ENCODE results near the gene LFNG. TPM values are rescaled to one million over a fixed set of nuclear protein-coding genes. Genes with fewer than 3 reads are reported as not detected.

LFNG gene, protein sequence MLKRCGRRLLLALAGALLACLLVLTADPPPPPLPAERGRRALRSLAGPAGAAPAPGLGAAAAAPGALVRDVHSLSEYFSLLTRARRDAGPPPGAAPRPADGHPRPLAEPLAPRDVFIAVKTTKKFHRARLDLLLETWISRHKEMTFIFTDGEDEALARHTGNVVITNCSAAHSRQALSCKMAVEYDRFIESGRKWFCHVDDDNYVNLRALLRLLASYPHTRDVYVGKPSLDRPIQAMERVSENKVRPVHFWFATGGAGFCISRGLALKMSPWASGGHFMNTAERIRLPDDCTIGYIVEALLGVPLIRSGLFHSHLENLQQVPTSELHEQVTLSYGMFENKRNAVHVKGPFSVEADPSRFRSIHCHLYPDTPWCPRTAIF
- 8.7 TPM for total RNA-seq

DNA sequence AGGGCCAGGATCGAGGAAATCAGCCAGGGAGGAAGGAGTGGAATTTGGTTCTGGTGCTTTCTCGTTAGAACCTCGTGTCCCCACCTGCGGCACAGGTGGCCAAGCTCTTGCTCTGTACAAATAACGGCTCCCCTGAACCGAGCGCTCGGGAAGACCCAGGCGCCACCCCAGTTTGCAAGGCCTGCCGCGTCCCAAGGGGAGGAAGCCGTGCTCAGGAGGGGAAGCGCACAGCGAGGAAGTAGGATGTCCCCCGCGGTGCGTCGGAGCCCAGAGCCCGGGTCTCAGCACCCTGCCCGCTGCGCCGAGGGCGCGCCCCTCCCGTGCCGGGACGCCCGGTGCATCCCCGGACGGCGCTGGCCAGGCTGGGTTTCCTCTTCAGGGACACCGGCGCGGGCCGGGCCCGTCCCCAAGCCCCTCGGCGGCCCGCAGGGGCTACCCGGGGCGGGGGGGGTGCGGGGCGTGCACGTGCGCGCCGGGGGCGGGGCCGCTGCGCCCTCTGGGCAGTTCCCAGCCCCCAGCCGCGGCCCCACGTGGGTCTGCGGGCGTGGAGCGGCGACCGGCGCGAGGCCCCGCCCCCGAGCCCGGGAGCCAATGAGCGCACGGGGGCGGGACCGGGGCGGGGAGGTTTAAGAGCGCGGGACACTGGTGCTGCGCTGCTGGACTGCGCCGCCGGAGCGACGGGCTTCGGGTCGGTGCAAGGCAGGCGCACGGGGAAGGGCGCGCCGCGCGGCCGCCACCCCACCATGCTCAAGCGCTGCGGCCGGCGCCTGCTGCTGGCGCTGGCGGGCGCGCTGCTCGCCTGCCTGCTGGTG, at the start of gene LFNG:
Gene LFNG, plus strand, starts transcription at position 656 of the 812 bp plus-strand sequence. Its CDS starts 88 bp downstream, at position 744.
- DNase-seq: peak; percentile 85

DNA sequence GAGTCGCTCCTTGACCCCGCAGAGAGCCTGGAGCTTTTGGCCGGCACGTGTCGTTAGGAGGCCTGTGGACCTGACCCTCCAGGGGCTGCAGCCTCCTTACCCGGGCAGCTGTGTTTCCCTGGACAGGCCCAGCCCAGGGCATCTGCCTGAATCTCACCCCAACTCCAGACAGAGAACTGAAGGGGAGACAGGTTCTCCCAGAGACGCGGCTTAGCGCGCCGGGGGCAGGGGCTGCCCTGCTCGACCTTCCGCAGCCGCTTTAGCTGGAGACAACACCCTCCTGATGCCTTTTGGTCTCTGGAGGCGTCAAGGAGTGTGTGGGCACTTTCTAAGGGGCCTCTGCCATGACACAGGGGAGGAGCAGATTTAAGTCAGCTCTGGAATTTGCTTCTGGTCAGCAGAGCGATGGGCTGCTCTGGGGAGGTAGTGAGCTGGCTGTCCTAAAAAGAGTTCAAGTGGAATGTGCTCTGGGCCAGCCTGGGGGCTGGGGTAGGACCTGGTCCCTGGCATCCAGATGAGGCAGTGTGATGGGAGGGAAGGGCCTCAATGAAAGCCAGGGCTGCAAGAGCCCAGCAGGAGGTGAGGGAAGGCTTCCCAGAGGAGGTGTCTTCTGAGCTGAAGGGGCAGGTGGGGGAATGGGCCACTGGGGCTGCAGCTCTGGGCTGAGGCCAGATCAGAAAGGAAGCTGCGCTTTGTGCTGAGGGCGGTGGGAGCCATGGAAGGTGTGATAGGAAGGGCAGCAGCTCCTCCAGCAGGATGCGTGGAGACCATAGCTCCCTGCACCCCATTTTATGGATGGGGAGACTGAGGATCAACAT, 49.2 kb upstream of the LFNG start:
- no peak for DNase-seq

DNA sequence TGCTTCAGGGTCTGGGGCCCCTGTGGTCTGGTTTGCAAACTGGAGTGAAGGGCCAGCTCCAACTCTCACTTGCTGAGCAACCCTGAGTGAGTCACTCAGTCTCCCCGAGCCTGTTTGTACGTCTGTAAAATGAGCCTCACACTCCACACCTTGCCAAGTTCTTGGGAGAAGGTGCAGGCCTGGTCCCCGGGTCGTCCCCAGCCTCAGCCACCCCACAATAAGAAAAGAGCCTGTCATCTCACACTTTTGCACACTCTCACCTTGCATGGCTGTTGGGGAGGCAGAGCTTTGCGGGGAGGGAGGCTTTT, 48.6 kb upstream of the LFNG start:
- no peak for DNase-seq

DNA sequence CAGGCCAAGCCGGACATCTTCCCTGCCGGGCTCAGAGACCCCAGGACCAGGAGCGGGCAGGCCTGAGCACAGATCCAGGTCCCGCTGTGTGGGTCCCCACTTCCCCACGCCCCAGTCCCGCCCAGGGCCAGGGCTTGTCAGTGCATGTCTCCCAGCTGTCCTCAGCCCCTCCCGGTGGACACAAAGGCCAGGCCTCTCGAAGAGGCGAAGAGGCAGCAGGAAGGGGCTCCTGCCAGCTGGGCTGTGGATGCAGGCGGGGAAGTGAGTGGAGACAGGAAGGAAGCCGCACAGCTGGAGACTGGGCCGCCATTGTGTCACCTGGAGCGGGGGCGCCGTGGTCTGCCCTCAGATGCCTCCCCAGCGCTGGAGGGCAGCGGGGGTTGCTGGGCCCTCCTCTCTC, 48.2 kb upstream of the LFNG start:
- no peak for DNase-seq

DNA sequence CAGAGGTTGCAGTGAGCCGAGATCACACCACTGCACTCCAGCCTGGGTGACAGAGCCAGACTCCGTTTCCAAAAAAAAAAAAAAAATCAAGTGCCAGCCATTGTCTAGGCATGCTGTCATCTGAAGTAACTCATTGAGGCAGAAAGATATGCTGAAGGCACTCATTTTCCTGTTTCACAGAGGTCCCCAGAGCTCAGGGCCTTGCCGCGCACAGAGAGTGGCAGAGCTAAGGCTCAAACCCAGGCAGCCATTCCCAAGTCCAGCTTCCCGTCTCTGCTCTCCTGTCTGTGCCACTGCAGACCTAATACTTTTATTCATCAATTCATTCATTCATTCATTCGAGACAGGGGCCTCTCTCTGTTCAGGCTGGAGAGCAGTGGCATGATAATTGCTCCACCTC, 46.8 kb upstream of the LFNG start:
- DNase-seq: no peak

DNA sequence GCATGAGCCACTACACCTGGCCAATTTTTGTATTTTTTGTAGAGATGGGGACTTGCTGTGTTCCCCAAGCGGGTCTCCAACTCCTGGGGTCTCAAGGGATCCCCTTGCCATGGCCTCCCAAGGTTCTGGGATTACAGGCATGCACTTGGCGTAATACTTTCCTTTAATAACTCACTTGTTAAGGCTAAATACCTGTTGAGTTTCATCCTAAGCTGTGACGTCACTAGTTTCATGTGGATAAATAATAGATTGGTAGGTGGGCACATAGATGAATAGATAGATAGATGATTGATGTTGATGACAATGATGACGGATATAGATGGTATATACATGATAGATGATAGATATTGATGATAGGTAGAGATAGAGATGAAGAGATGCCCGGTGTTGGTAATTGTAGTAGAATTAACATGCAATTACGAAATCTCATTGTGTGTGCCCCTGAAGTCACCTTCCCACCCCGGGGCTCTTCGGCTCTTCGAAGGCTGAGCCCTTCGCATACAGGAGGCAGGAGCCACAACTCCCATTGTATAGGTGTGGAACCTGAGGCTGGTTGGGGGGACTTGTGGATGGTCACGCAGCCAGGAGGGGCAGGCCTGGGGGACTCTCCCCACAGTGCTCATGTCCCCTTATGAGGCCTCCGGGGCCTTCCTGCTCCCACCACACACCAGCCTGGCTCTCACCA, 45.9 kb upstream of the LFNG start:
- no peak for DNase-seq

DNA sequence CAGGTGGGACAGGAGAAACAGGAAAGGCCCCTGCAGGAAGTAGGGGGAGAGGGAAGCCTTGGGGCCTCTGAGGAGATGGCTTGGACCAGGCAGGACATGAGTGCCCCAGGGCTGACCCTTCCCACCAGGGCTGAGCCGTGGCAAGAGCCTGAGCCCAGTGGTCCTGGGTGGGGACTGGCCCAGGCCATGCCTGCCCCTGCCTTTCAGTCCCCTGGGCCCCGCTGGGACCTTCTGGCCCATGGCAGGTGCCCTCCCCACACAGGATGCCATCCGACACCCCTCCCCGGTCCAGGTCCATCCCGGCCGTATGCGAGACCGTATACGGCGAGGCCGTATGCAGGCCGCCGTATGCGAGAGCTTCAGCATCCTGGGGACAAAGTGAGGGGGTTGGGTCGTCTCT, 45.4 kb upstream of the LFNG start:
- no peak for DNase-seq

DNA sequence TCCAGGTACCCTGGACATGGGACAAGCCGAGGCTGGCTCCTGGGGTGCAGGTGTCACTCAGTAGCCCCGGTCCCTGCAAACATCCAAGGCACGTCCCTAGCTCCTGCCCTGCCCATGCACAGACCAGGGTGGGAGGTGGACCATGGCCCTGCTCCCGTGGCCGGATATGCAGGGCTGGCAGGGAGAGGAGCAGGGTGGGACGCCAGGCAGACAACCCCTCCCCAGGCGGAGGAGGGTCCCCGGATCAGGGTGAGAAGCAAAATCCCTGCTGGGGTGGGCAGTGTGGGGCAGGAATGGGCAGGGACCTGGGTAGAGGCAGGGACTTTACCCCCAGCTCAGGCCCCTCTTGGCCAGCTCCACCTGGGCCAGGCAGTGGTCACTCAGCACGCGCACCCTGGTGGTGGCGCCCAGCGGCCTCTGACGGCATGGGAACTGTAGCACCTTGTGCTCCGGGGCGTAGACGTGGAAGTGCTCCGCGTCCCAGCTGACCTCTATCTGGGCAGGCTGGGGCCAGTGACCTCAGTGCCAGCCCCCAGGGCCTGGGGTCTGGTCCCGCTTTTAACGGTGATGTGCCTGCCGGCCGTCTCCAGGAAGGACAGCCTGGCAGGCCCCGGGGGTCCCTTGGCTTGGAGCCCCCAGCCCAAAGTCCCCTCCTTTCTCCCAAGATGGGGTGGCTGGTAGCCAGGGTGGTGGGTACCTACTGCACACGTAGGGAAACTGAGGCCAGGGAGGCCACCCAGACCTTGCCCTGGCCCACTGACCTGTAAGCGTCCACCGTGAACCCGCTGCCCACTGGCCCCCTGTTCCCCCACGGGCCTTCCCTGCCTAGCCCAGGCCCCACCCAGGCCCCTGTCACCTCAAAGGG, 44.5 kb upstream of the LFNG start:
- no peak for DNase-seq

DNA sequence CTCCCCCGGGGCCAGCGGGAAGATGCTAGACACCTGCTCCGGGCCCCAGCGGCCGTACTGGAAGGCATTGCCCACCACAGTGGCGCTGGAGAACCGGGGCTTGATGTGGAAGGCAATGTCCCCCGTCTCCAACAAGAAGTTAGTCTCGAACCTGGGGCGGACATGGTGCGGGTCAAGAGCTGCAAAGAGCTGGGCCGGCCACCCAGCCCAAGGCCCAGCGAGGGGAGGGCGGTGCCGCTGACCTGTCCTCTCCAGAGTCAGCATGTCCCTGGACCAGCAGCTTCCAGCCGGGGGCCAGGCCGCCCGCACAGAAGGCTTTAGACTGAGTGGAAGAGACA, 43.9 kb upstream of the LFNG start:
- no peak for DNase-seq

DNA sequence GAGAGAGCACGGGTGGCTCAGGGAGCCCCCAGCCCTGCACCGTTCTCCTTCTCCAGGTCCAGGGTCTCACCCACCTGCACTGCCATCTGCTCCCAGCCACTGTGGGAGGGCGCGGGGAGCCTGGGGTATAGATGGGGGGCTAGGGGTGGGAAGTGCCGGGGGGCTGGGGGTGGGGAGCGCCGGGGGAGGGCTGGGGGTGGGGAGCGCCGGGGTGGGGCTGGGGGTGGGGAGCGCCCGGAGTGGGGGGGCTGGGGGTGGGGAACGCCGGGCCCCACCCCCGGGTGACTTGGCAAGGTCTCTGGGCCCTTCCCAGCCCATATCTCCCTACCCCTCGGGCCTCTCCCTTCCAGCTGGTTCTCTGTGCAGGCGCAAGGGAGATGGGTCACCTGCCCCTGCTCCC, 43.3 kb upstream of the LFNG start, which contains the start of gene GRIFIN:
Gene GRIFIN, minus strand, starts transcription at position 101 of the 400 bp plus-strand sequence. Its CDS starts 15 bp downstream, at position 86.
- DNase-seq: no peak

DNA sequence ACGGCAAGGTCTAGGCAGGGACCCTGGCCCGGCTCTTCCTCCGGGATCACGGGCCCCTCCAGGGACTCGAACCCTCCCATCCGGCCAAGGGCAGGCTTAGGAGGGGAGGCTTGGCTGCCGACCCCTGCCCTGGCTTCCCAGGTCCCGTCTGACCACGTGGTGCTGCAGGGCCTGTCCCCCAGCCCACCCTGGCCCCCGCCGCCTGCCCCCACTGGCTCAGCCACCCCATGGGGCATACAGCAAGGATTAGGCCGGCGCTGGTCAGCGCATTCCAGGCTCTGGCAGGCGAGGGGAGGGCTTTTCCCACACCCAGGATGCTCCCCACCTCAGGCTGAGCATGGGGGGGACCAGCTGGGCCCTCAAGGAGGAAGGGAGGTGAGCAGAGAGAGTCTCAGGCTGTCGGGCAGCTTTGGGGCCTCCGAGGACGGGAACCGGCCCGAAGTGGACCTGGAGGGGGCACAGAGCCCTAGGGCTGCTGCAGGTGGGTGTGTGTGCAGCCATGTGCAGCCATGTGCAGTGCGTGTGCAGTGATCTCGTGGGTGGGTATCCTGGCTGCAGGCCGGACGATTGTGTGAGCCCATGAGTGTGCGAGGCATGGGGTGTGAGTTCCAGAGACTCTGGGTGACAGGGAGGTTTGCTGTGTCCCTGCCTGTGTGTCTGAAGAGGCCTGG, 42.7 kb upstream of the LFNG start:
- DNase-seq: no peak

DNA sequence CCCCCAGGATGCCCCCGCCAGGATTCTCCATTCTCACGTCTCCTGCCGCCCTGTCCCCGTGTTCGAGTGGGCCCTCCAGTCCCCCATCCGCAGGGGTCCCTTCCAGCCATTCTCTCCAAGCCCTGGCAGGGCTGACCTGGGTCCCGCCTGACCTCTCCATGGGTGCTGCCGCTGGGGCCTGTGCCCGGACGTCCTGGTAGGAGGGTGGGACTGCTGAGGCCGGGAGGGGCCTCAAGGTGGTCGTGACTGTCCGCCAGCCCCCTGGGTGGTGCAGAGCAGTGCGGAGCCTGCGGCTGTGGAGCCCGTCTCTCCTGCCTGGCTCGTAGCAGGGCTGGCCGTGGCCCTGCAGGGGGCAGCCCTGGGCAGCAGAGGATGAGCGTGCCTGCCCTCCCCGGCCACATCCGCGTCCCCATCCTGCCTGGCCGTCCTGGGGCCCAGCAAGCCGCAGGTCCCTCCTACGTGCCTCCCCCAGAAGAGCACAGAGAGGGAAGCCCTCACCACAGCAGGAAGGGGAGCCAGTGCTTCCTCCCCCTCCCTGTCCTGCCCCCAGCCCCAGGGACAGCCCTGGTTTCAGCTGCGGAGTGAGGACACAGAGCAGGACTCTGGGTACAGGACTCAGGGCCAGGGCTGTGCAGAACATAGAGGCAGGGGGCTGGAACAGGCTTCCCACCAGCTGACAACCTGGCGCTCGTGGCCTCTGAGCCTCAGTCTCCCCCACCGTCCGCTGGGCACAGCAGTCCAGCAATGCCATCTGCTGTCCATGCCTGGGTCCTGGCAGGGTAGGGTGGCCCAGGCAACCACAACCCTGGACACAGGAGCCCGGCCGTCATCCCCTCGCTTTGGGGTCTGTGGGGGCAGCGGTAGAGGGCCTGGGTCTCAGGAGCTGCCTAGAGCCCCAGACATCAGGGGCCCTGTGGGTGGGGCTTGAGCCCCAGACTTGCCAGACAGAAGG, 41.9 kb upstream of the LFNG start:
- no peak for DNase-seq

DNA sequence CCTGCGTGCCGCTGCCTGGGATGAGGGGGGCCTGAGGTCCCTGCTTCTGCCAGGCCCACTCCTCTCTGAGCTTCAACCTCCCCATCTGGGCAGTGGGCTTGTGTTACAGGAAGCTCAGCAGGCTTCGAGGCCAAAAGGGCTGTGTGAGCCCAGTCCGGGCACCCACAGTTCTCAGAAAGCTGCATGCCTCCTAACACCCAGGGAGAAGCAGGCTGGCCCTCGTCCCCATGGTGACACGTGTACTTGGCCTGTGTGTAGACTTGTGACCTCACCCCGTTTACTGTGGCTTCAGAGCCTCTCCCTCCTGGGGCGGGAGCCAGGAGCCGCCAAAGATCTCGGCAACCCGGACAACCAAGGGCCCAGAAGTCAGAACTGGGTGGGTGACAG, 41.2 kb upstream of the LFNG start:
- peak; percentile 16 for DNase-seq

DNA sequence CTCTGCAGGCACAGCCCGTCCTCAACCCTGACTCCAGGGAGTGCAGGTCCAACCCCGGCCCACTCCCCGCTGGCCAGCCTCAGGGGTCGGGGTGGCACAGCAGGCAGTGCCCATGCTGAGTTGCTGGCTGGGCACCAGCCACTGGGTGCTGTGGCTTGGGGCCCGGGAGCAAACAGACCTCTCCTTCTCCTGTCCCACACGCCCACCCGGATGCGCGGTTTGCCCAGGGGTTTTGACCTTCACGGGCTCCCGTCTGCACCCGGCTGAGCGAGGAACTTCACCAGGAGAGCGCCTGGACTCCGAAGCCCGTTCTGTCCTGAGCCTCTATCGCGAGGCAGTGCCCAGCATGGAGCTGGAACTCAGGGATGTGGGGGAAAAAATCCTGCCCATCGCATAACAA, 40.8 kb upstream of the LFNG start:
- DNase-seq: no peak

DNA sequence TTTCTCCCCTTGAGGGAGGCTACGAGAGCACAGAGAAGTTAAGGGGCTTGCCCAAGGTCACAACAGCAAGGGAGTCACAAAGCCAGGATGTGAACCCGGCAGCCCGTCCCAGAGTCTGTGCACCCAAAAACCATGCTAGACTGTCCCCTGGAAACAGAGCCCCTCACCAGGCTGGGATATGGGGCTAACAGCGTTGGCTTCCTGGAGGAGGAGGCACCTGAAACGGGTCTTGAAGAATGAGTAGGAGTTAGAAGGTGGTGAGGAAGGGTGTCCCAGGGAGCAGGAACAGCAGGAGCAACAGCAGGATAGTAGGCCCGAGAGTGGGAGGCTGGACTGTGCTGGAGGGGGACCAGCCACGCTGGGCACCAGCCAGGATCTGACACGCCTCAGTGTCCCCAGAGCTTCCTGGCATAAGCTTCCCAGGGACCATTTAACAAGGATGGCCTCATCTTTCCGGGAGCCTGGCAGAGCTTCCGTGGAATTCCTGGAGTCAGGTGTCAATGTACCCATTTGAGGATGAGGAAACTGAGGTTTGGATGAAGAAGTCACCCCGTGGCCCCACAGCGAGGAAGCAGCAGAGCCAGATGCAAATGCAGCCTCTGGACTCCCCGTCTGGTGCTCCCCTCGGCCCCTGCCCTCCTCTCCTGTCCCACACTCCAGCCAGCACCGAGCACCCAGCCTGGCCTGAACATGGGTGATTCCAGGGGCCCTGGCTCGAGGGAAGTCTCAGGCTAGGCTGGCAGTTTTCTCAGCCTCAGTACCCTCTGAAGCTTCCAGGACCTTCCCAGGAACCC, 40.1 kb upstream of the LFNG start:
- DNase-seq: no peak

DNA sequence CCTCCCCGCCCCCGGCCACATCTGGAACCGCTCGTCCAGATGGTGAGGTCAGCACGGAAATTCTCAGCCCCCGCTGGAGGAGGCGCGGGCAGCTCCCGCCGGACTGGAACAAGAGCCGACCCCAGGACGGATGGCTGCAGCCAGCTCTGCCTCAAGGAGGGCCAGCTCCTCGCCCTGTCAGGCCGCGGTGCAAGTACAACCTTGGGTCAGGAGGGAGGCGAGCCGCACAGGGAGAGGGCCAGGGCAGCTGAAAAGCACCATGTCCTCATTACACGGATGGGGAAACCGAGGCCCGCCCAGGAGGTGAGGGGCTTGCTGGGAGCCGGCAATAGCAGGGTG, 39.5 kb upstream of the LFNG start:
- no peak for DNase-seq

DNA sequence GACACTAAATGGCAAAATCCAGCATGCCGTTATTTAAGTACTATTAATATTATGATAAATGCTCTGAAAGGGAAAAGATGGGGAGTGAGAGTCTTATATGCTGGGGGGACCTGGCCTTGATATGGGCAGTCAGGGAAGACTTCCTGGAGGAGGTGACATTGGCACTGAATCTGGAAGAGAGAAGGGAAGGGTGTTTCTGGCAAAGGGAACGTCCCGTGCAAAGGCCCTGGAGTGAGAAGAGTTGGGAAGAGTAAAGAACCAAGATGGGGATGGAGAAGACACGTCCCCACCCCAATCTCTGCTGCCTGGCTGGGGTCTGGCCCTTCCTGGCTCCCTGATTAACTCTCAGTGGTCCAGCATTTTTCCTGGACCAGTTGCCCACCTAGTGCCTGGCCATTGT, 38.4 kb upstream of the LFNG start:
- no peak for DNase-seq

DNA sequence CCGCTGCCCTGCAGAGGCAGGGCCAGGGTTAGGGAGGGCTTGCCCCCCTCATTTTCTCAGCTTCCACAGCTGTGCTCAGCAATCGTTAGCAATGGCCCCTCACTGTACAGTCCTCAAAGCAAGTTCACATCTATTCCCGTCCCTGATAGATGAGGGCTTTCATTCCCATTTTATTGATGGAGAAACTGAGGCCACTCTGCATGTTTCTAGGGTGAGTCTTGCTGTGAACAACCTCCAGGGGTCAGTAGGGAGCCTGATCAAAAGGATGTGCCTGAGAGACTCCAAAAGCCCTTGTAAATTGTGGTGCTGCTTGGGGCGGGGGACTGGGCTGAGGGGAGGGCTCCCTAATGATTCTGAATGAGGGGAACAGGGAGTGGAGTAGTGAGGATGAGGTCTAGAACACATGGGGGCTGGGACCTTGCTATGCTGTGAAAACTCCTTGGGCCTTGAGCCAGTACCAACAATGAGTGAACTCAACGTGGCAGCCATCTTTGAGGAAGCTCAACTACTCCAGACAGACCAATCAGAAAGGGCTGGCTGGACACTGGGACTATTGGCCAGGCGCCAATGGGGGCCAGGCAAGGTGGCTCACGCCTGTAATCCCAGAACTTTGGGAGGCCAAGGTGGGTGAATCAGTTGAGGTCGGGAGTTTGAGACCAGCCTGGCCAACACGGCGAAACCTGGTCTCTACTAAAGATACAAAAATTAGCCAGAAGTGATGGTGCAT, 36.7 kb upstream of the LFNG start:
- no peak for DNase-seq
